C1 segment of cervical spinal cord (tissue), 14 donors: ENCODE measurements around the gene COTL1.
A peak's percentile ranks its signal among the peaks of the same experiment; 100 is the strongest.

Experiments used
- DNase-seq, 14 donors: peaks; one replicate each; lab custom pipeline; 2025; lab: John Stamatoyannopoulos, UW

Gene COTL1

DNA sequence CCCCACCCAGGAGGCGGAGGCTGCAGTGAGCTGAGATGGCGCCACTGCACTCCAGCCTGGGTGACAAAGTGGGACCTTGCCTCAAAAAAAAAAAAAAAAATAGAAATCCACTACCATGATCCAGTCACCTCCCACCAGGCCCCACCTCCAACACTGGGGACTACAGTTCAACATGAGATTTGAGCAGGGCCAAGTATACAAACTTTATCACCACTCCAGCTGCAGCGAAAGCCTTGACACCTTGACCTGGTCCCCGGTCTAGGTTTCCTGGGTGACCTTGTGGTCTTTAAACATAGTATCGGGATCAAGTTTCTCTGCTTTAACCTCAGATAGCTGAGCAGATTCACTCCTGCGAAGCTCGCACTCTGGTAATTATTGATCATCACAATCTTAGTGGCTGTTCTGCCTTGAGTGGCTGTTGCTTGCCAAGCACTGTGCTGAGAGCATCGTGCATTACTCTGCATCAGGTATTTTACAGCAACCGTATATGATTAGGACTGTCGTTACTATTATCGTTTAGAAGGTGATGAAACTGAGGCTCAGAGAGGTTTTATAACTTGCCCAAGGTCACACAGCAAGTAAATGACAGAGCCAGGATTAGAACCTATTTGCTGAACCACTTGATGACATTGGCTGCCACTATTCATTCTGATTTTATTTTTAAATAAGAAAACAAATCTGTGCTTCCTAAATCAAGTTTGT, 63.1 kb downstream of the COTL1 start:
- no peak for DNase-seq

DNA sequence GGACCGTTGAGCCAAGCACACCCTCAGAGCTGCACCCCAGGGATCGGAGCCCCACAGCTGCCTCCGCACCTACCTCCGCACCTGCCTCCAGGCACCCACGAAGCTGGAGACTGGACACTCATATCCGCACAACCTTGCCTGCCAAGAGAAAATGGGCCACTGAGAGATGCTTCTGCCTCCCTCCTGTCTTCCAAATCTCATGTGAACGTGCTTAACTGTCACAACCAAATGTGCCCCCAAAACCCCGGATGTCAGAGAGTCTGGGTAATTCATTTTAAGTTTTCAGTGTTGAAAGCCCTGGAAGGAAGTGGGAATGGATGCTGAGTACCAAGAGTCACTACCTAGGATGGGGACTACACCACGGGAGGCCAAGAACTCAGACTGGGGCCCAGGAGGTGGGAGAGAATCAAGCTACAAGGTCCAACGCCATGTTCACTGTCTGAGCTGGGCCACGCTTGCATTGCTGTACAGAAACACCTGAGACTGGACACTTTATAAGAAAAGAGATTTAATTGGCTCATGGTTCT, 63.9 kb downstream of the COTL1 start:
- DNase-seq, result no peak

DNA sequence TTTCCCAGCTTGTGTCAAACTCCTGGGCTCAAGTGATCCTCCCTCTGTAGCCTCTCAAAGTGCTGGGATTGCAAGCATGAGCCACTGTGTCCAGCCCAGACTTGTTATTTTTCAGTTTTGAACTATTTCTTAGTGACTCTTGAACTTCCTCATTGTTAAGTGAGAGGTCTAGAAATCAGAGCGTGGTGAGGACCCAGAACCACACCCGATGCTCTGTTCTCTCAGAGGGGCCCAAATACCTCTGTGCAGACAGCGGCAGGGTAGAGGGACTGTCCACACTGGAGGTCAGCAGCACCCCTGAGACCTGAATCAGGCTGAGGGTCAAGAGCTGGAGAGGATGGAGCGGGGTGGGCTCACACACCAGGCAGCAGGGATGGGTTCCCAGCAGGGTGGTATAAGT, 65.7 kb downstream of the COTL1 start:
- DNase-seq, result no peak

DNA sequence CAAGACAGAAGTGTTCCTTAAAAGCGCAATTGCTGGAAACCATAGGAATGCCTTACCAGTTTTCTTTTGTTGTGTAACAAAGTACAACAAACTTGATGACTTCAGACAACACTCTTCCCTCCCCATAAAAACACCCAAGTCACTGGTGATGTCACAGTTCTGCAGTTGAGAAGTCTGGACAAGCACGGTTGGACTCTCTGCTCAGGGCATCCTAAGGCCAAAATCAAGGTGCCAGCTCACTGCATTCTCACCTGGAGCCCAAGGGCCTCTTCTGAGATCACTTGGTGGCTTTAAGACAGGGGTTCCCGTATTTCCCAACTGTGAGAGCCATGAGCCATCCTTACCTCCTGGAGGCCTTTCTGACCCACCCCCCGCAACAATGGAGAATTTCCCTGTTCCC, 67.8 kb downstream of the COTL1 start:
- DNase-seq, result no peak

DNA sequence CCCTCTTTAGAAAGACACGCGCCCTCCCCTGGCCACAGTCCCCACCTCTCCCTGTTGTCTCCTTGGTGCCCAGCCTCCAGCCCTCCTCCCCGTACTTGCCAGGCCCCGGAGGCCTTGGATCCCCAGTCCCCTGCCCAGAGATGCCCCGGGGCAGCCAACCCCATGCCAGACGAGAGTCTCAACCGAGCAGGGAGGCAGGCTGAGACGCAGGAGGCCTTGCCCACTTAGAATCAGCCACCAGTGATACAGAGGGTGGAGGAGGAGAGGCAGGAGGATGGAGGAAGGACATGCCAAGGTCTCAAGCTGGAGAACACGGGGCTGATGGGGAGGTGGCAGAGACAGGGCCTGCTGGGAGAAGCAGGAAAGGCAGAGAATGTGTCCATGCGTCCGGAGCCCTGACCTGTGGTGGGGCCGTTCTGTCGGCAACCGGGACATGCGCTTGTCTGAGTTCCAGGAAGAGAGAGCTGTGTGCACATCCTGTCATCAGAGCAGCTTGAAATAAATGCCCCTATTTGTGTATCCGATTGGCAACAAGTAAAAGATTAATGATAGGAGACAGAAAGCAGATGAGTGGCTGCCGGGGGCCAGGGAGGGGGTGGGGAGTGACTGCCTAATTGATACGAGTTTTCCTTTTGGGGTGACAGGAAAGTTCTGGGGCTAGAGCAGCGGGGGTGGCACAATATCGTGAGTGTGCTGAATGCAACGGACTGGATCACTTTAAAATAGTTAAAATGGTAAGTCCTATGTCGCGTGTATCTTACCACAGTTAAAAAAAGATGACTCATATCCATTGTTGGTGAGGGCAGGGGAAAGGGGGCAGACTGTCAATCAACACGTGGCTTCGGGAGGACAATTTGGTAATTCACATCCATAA, 68.7 kb downstream of the COTL1 start:
- DNase-seq, result peak in 7 of 14 donors; percentile 49 to 75 (median 66)

- peak in 7 of 14 donors; percentile 46 to 70 (median 66) for DNase-seq
Observed at GRCh38 chr16:84548508-84548907, 69.4 kb downstream of the COTL1 start.

- no peak for DNase-seq
Observed at GRCh38 chr16:84547546-84548061, 70.3 kb downstream of the COTL1 start.

- DNase-seq, result no peak
Observed at GRCh38 chr16:84546669-84547545, 71.0 kb downstream of the COTL1 start.

DNA sequence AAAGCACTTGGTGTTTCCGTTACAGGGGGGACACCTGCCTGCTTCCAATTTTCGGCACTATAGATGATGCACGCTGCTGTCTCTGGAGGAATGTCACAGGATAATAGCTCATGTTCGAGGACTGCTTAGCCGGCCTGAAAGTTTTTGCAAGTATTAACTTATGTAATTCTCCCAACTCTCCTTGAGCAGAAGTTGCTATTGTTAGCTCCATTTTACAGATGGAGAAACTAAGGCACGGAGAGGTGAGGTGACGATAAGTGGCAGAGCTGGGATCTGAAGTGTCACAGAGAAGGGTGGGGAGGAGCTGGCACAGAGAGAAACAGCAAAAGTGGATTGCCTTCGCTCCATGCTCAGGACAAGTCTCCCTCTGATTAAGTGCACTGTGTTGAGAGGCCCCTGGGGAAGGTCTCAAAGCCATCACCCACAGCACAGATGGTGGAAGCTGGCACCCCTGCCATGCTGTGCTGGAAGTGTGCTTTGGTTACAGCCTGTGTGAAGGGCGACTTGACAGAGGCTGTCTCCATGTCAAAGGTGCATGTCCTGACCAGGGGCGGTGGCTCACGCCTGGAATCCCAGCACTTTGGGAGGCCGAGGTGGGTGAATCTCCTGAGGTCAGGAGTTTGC, 72.7 kb downstream of the COTL1 start:
- DNase-seq, result no peak

DNA sequence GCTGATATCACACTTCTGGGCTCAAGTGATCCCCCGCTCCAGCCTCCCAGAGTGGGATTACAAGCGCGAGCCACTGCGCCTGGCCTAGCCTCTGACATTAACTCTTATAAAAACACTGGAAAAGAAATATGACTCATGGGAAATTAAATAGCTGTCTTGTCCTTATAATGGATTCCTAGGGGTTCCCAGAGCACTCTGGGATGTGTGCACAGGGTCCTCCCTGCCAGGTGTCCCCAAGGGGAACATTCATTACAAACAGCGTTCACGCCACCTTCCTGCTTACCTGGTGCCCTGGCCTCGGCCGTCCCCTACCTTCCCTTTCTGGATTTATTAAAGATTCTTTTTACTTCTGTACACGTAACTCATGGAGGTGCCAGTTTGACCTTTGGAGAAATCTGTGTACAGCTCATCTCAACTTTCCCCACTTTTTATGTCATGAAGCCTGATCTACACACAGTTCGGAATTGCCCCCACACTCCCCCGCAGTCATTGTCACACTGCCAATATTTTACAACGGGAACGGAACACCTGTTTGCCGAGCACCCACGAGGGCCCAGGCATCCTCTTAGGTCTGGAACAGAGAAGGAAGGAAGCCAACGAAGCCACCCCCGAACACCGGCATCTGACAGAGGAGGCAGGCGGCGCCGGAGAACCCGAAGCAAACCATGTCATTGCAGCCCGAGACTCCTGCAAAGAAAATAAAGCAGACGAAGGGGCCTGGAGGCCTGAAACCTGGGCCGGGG, 73.7 kb downstream of the COTL1 start:
- DNase-seq, result no peak

- DNase-seq, result no peak
Observed at GRCh38 chr16:84543253-84543652, 74.6 kb downstream of the COTL1 start.

- DNase-seq, result no peak
Observed at GRCh38 chr16:84541999-84542817, 75.7 kb downstream of the COTL1 start.

DNA sequence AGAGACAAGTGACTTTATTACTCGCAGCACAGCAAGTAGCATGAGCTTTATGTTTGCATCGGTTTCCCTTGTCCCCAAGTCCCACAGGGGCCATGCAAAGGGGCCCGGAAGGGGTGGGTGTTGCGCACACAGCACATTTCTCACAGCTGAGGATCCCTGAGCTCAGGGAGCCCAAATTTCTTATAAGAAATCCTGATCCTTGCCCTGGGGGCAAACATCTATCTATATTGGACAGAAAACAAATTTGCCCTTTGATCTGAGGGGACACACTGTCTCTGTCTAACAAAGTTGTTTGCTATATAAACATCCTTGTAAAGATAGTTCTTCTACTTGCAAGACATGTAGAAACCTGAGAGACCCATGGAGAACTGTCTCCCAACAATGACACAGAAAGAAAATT, 77.7 kb downstream of the COTL1 start:
- no peak for DNase-seq

- no peak for DNase-seq
Observed at GRCh38 chr16:84538222-84538840, 79.5 kb downstream of the COTL1 start.

DNA sequence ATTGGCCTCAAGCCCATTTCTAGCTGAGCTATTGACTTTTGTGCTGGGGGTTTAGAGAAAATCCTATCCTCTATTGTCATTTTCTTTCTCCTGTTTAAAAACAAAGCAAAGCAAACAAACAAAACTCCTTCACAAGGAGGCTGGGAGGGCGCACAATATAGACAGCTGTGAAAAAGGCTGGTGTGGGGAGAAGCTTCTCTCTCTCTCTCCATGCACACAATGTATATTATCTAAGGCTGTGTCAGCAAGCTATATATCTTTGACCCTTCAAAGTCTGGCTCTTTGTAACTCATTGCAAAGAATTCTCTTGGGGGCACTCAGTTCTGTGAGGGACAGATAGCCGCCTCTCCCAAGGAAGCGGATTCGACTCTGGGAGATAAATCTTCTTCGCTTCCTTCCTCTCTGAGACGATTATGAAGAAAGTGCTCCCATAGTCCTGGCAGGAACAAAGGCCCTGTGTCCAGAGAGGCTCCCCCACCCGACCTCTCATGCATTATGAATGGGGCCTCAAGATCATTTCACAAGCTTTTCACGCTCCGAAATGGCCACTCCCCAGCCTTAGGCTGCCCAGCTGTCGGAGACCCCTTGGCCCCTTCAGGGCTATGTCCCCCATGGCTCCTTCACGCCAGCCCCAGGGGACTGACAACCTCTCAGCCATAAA, 80.3 kb downstream of the COTL1 start:
- DNase-seq, result peak in 4 of 14 donors; percentile 7 to 27 (median 18)

DNA sequence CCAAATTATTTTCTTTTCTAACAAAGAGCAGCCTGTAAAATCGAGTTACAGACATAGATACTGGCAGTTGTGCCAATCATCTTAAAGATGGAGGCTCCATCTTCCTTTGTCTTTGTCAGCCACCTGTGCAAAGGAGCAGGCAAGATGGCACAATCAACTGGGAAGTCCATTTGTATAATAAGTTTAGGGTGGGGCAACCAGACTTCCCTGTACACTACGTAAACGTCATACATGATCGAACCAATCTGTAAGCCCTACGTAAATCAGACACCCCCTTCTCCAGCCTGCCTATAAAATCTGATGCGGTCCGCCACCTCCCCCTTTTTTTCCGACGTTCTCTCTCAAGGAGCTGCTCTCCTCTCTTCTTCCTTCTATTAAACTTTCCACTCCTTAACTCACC, 82.0 kb downstream of the COTL1 start:
- DNase-seq, result no peak

DNA sequence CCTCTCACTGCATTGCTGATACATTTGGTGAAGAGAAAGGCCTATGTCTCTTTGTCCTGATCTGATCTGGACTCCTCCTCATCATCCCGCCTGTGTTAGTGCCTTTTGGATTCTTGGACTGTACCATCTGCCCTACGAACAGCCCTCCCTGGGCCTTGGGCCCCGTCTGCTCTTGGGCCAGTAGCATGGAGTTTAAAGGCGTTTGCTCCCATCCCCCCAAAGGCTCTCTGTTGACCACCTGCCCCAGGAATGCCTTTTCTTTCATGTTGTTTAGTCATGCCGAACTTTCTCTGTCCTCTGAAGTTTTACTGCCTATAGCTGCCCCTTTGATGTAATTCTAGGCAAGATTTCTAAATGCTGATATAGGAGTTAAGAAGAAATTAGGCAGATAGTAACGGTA, 82.5 kb downstream of the COTL1 start:
- DNase-seq, result no peak

- no peak for DNase-seq
Observed at GRCh38 chr16:84534815-84535214, 83.1 kb downstream of the COTL1 start.
